Activated T-cell treated with anti-CD3 and anti-CD28 coated beads for 1 hour (primary cell): ENCODE data around the gene FAM229A.

Experiments
- DNase-seq: peaks from one replicate; pipeline ENCODE4 v3.0.0-alpha.2; 2020; ENCODE audit warnings: low read depth

FAM229A gene

DNA sequence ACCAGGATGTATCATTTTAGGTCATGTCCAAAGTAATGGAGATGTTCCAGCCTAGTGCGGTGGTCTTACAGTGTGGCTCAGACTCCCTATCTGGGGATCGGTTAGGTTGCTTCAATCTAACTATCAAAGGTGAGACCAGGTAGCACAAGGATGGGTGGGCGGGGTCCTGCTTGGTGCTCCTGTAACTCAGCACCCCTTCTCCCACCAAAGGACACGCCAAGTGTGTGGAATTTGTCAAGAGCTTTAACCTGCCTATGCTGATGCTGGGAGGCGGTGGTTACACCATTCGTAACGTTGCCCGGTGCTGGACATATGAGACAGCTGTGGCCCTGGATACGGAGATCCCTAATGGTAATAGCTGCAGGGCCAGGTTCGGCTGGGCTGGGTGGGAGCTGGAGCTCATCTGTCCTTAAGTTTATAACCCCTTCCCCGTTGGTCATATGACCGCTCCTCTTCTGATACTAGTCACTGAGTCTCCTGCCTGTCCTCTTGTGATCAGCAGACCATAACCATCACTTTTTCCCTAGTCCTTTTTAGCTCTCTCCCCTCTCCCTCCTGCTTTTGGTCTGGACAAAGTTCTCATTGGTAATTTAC is 31.6 kb downstream of the FAM229A start:
- no peak for DNase-seq

DNA sequence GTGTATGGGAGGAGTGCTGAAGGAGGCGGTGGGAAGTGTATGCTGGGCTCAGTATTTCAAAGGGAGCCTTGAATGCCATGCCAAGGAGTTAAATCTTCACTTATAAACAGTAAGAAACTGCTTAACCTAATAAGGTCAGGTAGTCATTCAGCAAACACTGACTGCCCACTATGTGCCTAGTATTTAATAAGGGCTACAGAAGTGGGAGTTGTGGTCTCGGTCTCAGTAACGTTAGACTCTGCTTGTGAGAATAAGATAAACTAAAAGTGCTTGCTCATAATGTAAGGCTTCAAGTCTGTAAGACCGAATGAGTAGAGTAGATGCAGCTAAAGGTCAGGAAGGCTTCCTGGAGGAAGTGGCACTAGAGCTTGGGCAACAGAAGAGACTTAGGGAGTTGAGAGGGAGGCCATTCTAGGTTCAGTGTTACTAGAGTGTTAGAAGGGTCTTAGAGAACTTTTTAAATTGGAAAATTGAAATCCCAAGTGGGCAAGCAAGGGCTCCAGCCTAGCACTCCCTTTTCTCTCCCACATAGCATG is 32.3 kb downstream of the FAM229A start:
- no peak for DNase-seq

DNA sequence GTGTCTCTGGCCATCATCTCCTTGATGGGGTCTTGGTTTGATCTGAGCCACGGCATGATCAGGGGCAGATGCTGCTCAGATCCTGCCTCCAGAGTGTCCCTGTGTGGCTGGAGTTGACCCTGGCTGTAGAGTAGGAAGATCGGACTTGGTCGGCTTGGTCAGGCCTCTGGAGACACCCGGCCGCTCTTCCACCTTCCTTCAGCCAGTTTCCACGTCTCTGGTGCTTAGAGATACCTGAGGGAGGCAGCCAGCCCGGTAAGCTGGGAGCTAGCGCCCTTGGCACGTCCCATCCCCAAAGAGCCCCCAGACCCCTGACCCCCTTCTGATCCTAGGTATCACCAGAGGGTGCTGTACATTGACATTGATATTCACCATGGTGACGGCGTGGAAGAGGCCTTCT is 35.1 kb downstream of the FAM229A start:
- no peak for DNase-seq

DNA sequence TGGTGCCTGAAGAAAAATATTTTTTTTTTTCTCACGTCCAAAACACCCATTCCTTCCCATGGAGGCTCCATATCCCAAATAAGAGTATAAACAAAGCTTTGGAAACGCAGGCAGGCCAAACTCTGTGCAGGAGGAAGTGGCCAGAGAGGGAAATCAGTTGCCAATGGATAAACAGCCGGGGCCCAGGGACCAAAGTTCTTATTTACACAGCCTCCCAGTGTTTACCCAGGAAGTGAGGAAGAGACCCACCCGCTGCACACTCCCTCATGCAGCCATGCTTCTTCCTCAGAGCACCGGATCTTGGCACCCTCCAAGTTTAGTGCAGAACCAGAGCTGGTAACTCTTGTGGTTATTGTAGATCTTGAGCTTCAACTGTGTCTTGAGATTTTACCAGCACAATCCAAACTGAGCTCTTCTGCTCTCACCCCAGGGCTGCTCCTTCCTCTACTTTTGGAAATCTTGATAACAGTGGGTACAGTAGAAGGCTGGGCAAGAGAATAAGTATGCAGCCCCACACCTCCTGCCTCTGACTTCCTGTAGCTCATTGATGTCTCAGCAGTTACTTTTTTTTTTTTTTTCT is 40.5 kb downstream of the FAM229A start:
- DNase-seq, result no peak

DNA sequence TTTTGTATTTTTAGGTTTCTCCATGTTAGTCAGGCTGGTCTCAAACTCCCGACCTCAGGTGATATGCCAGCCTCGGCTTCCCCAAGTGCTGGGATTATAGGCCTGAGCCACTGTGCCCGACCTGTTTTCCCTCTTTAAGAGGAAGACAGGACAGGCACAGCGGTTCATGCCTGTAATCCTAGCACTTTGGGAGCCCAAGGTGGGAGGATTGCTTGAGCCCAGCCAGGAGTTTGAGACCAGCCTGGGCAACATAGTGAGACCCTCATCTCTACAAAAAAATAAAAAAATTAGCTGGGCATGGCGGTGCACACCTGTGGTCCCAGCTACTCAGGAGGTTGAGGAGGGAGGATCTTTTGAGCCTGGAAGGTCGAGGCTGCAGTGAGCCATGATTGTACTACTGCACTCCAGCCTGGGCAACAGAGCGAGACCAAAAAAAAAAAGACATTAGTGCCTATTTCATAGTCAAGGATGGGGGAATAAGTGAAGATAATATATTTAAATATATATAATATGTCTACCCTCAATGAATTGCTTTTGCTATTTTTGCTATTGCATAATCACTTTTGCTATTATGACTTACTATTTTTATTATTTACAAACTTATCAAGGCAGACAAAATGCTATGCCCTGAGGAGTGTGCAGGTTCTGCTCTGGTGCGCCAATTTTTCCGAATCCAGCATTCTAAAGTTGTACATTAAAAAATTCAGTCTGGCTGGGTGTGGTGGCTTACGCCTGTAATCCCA is 44.0 kb downstream of the FAM229A start:
- DNase-seq, result no peak

DNA sequence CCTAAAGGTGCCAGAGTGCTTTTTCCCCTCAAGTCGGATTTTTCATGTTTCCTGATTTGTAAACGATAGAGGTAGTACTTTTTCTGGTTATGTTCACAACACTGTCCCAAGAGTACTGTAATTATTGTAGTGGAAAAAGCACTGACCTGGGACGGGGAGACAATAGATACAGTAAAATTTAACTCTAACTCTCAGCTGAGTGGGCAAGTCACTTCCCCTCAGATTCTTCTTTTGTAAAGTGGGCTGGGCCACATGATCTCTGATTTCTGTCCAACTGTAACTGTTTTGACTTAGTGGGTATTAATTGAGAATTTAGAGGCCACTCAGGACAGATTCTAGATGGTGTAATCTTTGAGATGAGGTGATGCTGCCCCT is 45.4 kb downstream of the FAM229A start:
- DNase-seq, result no peak

DNA sequence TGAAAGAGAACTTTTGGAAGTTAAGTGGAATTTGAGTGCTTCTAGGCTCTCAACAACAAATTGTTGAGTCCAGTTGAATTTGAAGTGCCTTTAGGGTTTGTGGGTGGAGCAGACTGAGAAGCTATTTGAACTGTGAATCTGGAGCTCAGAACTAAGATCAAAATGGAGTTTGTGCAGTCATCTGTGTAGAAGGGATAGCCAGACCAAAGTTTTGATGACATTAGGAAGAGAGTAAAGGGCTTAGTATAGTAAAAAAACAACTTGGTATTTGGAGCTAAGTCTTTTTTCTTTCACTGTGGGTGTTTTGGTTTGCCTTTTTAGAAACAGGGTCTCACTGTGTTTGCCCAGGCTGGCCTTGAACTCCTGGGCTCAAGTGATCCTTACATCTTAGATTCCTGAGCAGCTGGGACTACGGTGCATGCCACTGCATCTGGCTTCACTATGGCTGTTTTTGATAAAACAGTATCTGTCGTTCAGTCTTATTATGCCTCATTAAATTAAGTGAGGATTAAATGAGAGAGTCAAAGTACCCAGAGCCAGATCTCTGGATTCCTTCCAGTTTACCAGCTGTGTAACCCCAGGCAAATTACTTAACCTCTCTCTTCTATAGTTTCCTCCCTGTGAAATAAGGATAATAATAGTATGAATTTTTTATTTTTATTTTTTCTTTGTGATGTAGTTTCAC is 50.4 kb downstream of the FAM229A start:
- DNase-seq, result no peak
